Superior temporal gyrus (tissue), 1 donor: ENCODE measurements around the gene PRDM16.
A peak's percentile ranks its signal among the peaks of the same experiment; 100 is the strongest.
"Not testable (repeated sequence)": the region's sequence is repeated elsewhere in the genome, so short reads cannot be mapped to it uniquely, and the experiment has no call there.

ENCODE experiments used
- DNase-seq: peaks from one replicate; pipeline ENCODE4 v3.0.0-alpha.2; 2016; ENCODE audit errors: extremely low spot score

The PRDM16 gene

GRCh38 chr1:3278416-3279181, 209.6 kb downstream of the PRDM16 start:
- DNase-seq, result no peak

GRCh38 chr1:3279182-3279470, 210.1 kb downstream of the PRDM16 start:
- DNase-seq, result no peak

- no peak for DNase-seq
Observed at GRCh38 chr1:3281735-3282134, 212.7 kb downstream of the PRDM16 start.

- DNase-seq, result no peak
Observed at GRCh38 chr1:3282186-3282585, 213.2 kb downstream of the PRDM16 start.

DNA sequence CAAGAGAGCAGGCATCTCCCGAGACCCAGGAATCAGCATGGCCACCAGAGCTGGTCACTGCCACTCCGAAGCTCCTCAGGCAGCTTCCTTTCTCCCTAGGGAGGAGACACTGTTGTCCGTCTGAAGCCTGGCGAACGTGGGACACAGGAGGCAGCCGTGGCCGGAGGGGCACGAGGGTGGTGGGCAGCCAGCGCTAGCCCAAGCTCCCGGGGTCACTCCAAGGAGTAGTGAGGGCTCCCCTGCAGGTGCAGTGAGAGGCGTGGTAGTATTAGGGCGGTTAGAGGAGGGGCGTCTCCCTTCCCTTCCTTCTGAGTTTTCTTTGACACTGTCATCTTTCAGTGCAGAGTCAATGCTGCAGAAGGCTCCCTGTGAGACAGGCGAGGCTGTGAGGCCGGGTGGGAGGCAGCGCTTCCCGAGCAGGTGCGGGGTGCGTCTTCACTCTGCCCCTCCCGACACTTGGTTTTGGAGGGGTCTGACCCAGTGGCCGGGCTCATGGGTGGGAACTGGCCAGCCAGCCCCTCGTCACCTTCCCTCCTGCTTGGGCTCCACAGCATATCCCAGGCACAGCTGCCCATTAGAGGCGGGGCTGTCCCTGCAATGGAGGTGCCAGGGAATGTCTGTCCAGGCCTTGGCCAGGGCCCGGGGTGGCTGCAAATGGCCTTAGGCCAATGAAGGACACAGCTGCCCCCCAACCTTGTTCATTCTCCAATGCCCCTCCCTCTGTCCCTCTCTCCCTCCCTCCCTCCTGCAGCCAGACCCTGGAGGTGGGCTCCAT, 213.8 kb downstream of the PRDM16 start:
- no peak for DNase-seq

DNA sequence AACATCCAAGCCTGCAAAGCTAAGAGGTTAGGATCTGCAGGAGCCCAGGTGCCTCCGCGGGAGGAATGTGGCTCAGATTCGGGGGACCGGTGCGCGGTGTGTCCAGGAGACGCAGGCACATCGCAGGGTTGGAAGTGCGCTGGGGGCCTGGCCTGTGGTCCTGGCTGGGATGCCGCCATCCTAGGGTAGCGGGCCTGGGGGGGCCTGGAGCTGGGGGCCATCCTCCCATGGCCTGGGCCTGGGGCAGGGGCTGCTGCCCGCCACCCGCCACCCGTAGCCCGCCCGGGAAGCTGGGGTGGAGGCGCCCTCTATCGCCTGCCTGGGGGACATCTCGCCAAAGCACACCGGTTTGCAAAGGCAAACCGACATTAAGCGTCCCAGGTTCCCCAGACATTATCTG, 214.8 kb downstream of the PRDM16 start:
- peak; percentile 61 for DNase-seq

DNA sequence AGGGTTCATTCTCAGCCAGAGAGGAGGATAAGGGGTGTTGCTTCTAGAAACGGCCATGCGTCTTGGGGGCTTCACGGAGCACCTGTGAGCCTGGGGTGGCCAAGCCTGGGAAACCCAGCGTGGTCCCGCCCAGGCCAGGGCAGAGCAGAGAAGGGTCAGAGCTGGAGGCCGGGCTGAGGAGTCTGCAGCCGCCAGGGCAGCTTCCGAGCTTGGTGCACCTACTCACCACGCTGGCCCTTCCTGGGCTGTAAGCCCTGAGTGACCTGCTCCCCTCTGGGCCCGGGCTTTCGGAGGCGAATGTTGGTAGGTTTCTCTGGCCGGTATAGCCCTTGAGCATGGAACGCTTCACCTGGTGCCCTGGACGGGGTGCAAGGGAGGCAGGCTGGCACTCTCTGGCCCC, 215.7 kb downstream of the PRDM16 start:
- no peak for DNase-seq

DNA sequence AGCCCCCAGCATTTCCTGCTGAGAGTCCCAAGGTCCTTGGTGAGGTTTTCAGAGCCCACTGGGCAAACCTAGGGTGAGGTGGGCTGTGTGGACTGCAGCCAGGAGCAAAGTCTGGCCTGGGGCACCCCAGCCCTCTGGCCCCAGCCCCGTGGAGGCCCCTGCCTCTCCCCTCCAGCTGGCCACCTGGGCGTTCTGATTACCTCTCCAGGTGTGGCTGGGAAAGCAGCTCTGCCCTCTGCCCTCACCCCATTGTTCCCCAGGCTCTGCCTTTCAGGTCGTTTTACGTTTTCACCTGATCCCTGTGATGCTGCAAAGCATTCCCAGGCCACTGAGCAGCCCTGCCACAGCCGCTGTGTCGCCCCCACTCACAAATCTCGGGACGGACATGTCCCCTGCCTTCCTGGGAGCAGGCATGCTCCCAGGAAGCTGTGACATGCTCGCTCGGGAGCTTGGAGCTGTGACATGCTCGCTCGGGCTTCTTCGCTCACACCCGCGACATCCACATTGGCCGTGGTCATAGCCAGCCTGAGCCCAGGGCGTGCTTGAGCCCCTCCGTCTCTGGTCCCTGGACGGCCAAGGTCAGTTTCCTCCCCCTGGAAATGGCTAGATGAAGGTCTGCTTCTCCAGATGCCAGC, 216.2 kb downstream of the PRDM16 start:
- no peak for DNase-seq

DNA sequence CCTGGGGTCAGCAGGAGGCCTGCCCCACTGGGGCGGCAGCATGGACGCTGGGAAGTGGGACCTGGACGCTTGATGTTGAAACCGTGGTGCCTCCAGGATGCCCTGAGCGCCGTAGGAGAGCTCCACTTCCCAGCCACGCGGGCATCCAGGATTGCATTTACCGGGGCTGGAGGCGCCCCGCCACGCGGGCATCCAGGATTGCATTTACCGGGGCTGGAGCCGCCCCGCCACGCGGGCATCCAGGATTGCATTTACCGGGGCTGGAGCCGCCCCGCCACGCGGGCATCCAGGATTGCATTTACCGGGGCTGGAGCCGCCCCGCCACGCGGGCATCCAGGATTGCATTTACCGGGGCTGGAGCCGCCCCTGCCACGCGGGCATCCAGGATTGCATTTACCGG, 218.1 kb downstream of the PRDM16 start:
- DNase-seq, result not testable (repeated sequence)

DNA sequence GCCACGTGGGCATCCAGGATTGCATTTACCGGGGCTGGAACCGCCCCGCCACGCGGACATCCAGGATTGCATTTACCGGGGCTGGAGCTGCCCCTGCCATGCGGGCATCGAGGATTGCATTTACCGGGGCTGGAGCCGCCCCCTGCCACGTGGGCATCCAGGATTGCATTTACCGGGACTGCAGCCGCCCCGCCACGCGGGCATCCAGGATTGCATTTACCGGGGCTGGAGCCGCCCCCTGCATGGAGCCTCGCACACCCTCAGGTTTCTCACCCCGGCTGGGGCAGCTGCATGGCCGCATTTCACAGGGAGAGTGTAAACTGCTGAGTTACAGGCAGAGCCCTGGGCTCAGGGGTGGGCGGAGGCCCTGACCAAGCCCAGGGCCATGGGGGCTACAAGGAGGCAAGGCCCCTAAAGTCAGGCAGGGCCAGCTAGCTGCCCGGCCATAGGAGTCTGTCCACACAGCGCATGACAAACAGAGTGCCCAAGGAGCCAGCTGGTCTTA, 218.7 kb downstream of the PRDM16 start:
- no peak for DNase-seq

GRCh38 chr1:3289502-3289901, 220.5 kb downstream of the PRDM16 start:
- no peak for DNase-seq

GRCh38 chr1:3290438-3290837, 221.4 kb downstream of the PRDM16 start:
- no peak for DNase-seq

- DNase-seq, result no peak
Observed at GRCh38 chr1:3290915-3291314, 221.9 kb downstream of the PRDM16 start.

DNA sequence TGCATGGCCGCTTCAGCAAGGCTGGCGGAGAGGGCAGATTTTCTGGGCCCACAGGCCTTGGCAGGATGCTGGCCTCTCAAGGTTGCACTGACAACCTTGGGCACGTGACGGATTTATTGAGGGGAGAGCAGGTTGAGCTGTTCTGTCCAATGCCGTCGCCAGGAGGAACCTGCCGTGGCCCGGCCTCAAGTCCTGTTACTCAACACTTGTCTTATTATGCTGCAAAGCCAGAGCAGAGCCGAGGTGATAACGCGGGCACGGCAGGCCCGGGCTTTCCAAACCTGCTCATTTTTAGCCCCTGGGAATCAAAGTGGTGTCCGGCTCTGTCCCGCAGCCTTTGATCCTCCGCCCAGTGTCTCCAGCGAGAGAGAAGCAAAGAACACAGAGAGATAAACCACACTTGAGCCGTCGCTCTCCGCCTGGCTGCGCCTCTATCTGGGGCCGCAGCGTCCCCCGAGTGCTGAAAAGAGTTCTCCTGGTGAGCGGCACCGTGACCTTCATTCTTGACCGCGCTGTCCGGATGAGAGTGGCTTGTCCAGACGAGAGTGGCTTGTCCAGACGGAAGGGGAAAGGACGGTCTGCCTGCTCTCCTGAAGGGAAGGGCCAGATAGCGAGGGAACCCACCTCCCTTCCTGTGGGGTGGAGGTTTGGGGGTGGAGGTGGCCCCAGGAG, 223.2 kb downstream of the PRDM16 start:
- no peak for DNase-seq

- no peak for DNase-seq
Observed at GRCh38 chr1:3292868-3293562, 224.0 kb downstream of the PRDM16 start.

- DNase-seq, result no peak
Observed at GRCh38 chr1:3293563-3294080, 224.6 kb downstream of the PRDM16 start.

GRCh38 chr1:3294450-3294849, 225.4 kb downstream of the PRDM16 start:
- no peak for DNase-seq

DNA sequence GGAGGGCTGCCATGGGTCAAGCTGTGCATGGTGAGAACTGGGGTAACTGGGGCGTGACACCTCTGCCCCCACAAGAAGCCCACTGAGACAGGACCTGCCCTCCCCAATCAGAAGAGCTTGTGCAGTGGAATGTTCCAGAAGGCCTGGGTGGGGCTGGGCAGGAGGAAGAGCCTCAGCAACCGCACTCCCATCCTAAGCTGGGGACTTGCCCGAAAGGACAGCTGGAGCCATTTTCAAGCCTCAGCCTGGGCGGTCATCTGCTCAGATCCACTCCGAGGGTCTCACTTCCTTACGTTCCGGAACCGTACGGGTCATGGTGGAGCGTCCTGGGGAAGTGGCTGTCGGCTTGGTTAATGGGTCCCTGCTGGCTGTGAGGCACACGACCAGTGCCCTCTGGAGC, 226.8 kb downstream of the PRDM16 start:
- no peak for DNase-seq

- no peak for DNase-seq
Observed at GRCh38 chr1:3296326-3296725, 227.3 kb downstream of the PRDM16 start.

- DNase-seq, result no peak
Observed at GRCh38 chr1:3296826-3297225, 227.8 kb downstream of the PRDM16 start.

- DNase-seq, result no peak
Observed at GRCh38 chr1:3297756-3298155, 228.8 kb downstream of the PRDM16 start.
